SW 1271 (cell line): ENCODE measurements around the gene ABLIM2.

ENCODE experiments used
- DNase-seq, 2 experiments: peaks; one replicate each; lab custom pipeline; 2025; lab: John Stamatoyannopoulos, UW

The ABLIM2 gene

DNA sequence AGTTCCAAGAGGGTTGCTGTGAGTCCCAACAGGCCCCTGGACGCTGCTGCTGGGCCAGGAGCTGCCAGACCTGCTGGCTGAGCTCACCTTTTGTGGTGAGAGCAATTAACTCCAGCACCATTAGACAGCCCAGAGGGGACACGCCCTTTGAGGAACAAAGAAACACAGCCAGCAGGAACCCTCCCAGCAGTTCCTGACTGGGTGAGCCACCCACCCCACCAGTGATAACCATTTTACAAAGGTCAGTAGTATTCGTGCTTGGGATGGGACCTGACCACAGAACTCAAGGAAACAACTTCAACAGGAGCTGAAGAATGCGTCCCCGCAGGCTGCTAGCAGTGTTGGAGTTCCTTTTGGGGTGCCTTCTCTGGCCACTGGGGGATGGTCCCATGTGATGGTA lies 180.1 kb downstream of the ABLIM2 start:
- DNase-seq, result no peak

DNA sequence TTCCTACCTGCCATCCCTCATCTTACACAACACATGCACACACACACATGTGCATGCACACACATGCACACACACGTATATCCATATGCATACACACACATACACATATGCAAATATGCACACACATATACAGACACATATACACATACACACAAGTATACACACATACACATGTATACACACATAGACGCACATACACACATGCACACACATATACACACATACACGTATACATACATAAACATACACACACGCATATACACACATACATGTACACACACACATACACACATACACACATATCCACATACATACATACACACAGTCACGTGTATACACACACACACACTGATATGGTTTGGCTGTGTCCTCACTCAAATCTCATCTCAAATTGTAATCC lies 182.0 kb downstream of the ABLIM2 start:
- DNase-seq, result no peak

DNA sequence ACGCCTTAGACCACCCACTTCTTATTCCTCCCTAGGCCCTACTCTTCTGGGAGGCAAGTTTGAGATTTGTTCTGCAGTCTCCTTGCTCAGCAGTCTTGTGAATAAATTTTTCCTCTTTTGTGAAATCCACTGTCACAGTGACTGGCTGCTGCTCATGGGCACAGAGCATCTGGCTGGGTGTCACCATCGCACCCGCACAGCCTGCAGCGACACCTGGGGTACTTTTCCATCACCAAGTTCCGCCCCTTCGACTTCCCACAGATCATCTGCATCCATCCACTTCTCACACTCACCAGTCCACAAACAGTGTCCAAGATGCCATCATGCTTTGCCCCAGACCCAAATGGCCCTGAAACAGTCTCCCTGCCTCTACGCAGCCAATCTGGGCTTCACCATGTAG lies 182.6 kb downstream of the ABLIM2 start:
- no peak for DNase-seq

DNA sequence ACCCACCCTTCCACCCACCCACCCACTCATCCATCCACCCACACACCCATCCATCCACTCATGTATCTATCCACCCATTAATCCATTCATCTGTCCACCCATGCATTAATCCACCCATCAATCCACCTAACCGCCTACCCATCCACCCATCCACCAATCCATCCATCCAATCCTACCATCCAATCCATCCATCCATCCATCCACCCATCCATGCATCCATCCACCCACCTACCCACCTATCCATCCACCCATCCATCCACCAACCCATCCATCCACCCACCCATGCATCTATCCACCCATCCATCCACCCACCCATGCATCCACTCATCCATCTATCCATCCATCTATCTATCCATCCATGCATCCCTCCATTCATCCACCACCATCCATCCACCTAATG lies 184.2 kb downstream of the ABLIM2 start:
- DNase-seq, result no peak

DNA sequence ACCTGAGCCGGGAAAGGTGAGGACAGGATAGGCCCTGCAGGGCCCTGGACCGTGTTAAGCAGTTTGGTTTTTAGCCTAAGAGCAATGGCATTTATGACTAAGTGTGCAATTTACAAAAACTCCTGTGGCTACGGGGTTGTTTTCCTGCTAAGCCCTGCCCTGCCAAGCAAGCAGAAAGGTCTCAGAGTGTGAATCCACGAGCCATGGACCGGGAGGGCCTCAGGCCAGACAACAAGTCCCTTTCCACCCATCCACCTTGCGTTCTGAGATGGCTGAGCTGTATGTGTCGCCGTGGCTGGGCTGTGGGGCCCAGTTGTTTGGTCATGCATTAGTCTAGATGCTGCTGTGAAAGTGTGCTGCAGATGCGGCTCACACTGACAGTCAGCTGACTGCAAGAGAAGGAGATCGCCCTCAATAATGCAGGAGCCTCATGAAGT lies 185.1 kb downstream of the ABLIM2 start:
- no peak for DNase-seq

DNA sequence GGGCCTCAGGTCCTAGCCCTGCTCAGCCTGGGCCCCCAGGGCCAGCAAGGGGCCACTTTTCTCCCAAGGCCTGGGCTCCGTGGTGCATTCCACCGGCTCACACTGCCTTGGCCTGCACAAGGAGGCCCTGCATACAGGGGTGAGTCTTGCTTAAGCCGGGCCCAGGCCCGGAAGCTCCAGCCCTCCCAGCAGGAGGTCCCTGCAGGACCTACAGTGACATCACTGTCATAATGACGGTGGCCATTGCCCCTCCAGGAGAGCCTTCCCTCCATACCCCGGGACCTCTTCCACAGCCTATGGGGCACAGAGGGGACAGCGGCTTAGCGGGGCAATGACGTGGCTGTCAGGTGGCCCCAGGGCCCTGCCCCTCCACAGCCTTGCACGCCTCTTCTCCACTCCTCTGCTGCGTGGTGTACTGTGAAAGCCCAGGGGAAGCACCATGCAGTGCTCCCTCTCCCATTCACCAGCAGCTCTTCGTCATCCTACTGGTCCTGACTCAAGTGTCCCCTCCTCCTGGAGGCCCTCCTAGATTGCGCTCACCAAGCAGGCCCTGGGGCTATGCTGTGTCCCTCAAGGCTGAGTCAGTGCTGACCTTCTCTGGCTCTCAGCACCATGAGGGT lies 186.6 kb downstream of the ABLIM2 start:
- no peak for DNase-seq

DNA sequence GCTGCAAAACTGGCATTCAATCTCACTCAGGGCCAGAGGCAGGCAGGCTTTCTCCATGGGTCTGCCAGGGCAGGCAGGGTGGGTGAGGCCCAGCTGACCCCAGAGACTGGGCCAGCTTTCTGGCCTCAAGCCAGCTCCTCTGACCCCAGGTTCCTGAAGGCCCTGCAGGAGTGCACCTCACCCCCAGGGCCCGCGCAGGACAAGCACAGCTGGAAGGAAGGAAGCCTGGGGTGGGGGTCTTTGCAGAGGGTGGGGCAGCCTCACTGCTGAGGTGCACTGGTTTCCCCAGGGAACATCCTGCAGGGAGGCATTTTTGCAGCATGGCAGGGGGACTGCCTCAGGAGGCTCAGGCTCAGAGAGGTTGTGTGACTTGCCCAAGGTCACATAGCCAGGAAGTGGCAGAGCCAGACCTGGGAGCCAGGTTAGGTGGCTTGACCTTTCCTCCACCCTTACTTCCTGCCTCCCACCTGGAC lies 187.4 kb downstream of the ABLIM2 start:
- no peak for DNase-seq

DNA sequence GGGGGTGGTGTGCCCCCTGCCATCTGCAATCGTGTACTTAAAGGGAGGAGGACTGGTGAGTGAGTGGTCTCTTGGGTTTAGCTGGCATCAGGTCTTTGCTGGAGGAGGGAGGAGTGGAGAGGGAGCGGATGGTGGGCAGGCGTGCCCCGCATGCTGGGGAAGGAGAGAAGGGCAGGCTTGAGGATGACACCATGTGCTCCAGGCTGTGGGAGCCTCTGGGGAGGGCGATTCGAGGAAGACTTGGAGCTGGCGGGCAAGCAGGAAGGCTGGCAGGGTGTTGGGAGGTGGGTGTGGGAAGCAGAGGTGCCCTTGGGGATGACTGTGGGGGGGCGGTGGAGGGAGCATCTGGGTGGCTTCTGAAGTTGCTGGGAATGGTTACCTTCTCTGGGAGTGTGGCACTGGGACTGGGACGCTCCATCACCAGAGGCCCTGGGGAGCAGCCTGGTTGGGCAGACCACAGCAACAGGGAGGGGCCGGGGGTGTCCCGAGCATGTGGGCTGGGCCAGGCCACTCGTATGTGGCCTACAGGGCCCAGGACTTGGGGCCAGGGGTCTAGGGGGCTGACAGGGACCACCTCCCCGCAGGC lies 188.2 kb downstream of the ABLIM2 start:
- DNase-seq, result no peak

DNA sequence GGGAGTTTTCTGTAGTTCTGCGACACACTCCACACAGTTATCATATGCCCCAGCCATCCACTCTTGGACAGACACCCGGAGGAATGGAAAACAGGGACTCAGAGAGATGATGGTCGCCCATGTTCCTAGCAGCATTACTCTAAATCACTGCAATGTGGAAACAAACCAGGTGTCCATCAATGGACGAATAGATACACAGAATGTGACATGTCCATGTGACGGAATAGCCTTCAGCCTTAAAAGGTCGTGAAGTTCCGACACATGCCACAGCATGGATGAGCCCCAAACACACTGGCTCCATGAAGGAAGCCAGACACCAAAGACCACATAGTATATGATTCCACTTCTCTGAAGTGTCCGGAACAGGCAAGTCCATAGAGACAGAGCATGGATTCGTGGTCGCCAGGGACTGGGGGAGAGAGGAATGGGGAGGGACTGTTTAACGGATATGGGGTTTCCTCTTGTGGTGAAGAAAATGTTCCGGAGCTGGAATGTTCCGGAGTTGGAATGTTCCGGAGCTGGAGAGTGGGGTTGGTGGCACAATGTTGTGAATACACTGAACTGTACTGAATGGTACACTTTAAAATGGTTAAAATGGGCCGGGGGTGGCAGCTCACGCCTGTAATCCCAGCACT lies 190.2 kb downstream of the ABLIM2 start:
- DNase-seq, result no peak

DNA sequence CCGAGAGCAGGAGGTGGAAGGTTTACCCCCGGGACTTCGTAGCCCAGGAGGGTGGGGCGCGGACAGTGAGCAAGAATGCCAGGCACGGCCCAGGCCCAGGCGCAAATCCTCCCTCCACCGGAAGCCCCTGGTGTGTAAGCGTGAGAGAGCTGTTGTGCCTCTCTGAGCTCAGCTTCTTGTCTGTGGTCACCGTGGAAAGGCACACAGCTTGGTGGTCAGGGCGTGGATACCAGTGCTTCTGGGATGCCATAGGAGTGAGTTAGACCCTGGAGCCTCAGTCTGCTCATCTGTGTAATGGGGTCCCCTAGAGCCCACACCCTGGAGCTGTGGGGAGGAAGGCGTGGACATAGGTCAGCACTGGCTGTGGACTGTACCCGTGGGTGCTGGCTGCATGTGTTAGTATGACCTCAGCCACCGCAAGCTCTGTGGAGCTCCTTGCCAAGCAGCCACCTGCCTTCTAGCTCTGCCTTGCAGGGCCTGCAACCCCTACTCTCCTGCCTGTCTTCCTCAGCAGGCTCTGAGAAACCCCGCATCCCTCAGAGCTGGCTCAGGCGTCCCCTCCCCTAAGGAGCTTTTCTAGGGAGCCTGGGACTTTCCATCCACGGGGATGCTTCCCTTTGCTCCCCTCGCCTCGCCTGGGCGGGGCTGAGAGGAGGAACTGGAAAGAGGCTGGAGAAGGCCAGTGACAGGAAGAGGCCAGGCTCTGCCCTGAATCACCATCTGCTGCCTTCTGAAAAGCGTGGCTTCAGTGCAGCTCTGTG lies 190.9 kb downstream of the ABLIM2 start:
- DNase-seq, result no peak

DNA sequence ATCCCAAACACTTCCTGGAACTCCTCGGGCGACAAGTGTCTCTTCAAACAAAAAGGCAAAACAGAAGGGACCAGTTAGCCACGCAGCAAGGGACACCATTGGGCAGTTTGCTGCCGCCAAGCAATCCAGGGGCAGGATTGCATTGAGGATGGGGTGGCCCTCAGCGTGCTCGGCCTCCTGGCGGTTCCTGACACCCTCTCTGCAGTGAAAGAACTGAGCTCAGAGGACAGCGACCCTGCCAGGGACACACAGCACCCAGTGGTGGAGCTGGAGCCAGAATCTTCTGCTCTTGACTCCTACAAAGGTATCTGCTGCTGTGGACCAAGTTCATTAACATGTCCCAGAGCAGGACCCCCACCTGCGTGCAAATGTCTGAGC lies 191.6 kb downstream of the ABLIM2 start:
- DNase-seq, result no peak

DNA sequence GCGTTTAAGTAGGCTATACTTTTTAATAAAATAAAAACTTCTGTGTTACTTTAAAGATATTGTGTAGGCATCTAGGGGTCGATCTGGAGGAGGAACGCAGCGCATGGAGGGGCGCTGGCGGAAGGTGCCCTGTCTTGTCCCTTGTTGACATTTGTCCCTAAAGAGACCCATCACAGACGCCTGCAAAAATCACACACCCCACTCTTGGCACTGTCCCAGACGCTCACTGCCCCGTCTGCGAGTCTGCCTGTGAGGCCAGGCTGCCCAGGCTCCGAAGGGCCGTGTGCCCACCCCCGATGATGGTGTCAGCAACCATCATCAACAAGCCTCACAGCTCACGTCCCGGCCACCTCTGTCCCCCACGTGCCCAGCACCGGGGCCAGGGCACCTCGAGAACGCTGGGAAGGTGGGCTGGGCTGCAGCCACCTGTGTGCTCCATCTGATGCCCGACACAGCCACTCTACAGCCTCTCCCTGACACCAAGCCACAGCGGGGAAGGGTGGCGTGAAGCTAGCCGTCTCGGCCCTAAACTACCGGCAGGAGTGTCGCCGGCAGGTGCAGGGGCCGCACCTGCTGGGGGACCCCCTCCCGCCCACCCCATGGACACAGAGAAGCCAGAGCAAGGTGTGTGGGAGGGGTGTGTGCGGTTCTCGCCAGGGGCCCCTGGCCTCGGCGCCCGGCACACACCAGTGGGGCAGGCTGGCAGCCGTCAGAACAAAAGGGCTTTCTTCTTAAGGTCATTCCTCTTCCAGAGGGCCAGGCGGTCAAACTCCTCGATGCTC lies 192.1 kb downstream of the ABLIM2 start:
- DNase-seq, result no peak

DNA sequence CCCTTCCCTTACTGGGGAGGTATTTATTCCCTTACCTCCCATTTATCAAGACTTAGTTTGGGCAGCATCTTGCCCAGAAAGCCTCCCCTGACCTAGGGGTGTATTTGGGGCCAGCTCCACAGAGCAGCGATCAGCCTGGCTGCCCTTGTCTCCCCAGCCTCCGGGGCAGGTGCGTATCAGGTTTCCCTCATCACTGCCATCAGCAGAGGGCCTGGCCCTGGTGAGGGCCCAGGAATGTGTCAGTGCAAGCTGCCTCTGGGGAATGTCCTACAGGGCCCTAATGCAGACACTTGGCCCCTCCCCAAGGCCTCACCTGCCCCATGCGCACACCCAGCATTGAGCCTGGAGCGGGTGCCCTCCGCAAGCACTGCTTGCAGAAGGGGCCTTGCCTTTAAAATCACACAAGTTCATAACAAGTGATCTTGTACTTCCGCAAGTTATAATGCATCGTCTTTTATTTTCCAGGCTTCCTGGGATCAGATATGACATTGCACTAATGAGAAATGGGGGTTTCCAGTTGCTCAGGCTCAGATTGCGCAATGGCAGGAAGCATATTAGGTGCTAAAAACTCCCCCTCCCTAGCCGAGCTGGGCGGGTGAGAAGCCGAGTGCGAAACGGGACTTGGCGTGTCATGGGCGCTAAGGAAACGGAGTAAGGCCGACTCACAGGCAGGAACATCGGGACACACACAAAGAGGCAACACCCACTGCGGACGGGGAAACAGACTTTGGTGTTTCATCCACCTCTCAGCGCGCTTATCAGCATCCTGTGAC lies 193.5 kb downstream of the ABLIM2 start:
- DNase-seq, result no peak

DNA sequence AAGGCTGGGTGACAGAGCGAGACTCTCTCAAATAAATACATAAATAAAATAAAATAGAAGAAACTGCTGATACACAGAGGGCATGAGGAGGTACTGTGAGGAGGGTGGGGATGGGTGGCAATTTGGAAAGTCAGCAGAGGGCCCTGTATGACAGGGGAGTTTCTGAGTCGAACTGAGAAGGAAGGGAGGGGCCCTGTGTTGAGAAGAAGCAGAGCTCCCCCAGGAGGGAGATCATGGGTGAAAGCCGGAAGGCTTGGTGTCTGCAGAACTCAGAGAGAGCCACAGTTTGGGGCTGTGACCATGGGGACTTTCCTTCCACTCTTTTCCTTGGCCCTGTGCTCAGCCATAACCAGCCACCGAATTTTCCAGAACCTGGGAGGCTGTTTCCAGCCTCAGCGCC lies 194.2 kb downstream of the ABLIM2 start:
- DNase-seq, result no peak

DNA sequence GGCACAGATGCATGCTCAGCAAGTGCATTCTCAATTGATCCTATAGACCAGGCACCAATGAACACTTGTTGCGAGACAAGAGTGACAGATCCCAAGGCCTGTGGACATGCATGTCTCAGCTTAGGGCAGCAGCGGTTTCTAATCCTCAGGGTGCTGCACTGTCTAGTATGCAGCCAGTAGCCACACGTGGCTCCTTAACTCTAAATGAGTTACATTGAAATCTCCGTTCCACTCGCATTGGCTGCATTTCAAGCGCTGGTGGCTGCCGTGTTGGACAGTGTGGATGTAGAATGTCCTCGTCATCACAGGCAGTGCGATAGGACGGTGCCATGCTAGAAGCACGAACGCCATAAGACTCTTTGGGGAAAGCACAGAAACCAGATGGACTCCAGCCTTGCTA lies 194.9 kb downstream of the ABLIM2 start:
- DNase-seq, result no peak

DNA sequence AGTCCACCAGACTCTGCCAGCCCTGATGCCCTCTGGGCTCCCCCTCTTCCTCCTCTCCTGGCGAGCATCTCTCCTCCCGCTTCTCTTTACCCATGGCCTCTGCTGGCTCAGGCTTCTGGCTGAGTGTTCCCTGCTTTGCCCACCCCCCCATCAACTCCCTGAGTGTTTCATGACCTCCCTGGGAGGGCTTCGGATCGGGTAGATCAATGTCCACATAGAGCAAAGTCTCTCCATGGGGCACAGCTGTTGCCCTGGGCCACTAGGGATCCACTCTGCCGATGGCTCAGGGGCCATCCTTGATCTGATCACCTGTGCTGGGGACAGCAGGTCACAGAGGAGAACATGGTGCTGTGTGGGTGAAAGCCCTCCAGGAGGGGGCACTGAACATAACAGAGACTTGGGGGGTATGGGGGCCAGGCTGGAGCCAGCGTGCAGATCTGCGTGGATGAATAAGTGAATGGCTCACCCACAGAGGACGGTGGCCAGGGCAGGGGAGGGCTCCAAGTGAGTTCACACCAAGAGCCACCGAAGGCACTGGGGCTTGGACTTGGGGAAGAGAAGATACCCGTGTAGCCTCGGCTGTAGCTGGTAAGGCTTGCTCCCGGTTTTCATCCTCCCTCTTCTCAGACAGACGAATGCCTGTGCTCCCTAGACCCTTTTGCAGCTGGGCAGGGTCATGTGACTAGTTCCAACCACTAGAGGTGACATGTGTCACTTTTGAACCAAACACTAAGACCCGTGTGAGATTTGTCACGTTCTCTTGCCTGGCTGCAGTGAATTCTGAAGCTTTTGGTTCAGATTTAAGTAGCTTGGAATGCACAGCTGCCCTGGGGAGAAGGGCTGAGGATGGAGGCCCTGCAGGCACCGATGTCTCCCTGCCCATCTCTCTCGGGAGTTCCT lies 195.8 kb downstream of the ABLIM2 start:
- DNase-seq, result no peak

DNA sequence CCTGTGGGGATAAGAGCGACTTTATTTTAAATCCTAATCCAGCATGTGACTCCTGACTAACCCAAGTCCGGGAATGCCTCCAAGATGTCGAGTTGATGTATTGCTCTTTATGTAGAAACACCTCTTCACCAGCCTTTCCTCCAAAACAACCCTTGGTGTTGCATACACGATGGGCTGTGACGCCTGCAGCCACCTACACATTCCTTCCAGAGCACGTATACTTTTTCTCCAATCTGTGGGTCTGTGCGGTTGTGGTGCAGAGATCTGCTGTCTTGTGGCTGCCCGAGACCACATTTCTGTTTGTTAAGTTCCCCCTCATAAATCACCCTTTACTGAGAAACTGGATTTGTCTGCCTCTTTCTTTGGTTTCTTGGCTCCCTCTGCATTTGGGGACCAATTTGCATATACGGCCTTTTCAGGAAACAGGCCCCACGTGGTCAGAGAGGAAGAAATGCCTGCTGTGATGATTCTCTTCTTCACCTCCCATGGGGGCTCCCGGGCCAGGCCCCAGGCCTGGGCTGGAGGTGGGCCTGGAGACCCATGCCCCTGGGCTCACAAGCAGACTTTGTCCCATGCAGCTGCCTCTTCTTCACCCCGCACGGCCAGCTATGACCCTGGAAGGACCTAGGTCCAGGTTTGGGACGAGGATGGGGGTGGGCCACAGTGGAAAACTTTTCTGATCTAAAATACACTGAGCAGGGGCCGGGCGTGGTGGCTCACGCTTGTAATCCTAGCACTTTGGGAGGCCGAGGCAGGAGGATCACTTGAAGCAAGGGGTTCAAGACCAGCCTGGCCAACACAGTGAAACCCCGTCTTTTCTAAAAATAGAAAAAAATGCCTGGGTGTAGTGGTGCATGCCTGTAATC lies 197.6 kb downstream of the ABLIM2 start:
- no peak for DNase-seq

DNA sequence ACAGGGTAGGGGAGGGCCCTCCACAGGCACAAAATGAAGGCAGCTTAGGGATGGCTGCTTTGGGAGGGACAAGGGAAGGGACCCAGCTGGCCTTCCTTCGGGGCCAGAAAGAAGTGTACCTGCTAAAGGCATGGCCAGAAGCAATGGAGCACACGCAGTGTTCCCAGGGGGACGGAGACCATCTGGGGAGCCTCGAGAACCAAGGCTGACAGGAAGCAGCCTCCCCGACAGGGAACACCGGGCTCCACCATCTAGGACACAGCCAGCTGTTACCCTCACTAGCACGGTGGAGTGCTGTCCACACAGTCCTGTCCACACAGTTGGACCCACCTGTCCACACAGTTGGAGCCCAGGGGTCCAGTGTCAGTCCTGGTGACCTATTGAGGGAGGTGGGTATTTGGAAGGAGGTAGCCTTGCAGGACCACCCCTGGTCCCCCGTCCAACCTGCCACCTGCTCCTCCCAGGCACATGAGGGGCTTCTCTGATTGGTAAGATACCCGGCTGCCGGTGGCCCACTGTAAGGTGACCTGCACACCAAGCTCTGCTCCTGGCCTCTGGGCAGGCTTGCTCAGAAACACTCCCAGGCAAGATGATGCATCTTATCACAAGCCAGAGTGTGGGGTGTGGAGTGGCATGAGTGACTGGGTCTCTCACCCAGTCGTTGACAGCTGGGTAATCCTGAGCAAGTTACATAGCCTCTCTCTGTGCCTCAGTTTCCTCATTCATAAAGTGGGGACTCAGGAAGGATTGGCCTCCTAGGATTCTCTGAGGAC lies 198.4 kb downstream of the ABLIM2 start:
- DNase-seq, result no peak

DNA sequence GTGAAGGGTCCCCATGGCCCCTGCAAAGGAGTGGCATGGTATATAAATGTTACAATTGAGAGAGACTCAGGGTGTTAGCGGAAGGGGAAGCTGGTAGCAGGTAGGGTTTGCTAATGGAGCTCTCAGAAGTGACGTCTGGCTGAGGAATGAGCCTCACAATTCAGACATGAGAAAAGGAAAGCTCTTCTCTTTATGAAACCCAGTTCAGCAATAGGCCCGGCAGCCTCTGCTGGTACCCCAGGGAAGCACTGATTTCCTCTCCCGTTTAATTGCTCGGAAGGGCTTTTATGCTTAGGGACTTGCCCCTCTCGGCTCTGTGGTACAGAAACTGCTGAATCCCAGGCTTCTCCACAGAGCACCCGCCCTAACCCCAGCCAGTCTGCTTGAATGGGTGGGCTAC lies 199.5 kb downstream of the ABLIM2 start:
- DNase-seq, result no peak
